HG02642 (cell line): ENCODE data around the gene TCF23.
"Not testable (repeated sequence)": the region's sequence is repeated elsewhere in the genome, so short reads cannot be mapped to it uniquely, and the experiment has no call there.

ENCODE experiments used
- ATAC-seq: cut with Tn5 transposase; IDR thresholded peaks from one replicate; pipeline ENCODE4 v1.9.1; 2021; ENCODE audit warnings: mild to moderate bottlenecking; ENCODE audit not compliant: unreplicated experiment, poor library complexity

Gene TCF23

DNA sequence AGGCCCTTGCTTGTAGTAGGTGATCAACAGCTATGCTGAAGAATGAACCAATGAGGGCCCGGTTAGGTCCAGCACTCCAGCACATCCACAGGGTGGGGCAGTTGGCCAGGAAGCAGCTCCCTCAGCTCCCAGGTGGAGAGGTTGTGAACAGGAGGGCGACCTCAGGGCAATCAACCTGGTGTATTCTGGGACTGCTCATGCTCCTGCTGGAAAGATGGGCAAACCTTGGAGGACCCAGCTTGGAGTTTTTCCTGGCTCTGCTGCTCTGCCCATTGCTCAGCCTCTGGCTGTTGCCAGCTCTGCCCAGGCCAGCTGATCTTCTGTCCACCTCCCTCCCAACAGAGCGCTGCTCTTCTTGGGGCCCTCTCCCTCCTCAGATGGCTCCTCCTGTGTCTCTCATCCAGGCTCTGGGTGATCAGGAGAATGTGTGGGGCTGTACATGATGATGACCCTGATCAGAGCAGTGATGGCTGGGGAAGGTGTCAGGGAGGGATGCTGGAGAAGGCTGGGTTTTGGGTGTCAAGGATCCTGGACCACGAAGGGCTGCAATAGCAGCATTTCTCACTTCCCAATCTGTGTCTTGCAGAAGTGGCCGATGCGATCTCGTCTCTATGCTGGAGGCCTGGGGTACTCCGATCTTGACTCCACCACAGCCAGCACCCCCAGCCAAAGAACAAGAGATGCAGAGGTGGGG is 3.4 kb downstream of the TCF23 start:
- ATAC-seq: no peak

DNA sequence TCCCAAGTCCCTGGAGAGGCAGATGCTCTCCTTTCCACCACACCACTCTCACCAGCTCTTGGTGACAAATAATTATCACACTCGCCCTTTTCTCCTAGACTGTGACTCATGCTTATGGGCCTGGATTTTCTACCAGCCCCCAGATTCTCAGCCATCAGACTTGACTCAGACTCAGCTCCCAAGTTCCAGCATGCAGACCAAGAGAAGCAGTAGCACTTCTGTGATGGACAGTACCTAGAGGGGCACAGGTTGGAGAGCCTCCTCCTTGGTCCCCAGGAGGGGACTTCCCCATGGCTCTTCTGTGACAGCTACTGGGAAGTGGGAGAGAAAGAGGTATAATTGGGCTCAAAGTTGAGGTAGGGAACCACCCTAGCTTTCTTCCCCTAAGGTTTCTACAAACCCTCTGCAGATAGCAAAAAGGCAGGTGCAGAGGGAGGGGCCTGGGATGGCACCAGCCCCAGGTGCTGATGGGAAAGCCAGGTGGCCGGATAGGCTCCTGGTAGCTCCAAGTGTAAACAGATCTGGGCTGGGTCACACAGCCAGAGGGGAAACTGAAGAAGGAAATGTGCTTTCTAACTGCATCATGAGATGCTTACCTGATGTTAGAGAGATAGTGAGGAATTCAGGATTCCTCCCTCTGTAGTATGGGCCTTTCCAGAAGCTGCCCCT is 4.1 kb downstream of the TCF23 start:
- ATAC-seq: no peak

- ATAC-seq: no peak
These were observed 5.7 kb downstream of the TCF23 start for GRCh38 chr2:27154488-27154887.

DNA sequence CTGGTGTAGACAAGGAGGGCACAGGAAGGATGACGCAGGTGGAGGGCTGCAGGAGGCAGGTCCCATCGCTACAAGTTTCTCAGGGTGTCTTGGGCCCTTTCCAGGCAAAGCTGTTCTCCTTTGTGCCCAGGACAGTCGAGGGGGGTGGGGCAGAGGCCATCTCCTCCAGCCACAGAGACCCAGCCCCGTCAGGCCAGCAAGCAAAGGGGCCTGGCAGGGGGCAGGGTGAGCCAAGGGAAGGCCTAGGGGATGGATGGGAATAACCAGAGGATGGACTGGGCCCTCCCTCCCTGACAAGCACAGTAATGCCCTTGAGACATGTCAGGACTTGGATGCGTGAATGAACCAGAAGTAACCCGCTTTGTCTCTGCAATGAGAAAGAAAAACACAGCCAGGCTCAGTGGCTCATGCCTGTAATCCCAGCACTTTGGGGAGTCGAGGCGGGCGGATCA is 6.3 kb downstream of the TCF23 start:
- ATAC-seq: no peak

DNA sequence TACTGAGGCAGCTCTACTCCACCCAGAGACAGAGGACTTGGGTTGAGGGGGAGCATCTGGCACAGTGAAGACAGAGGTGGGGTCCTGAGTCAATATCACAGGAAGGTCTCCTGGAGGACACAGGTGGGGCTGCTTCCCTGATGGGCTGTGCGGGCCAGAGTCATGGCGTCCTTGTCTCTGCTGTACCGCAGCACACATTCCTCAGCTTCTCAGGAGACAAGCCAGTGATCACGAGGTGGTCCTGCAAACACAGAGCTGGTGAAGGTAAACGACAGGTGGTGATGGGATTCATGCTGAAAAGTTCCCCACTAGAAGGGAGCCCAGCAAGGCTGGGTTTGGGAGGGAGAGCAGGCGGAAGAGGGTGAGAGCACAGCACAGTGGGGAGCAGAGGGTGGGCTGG is 9.7 kb downstream of the TCF23 start:
- ATAC-seq: no peak

DNA sequence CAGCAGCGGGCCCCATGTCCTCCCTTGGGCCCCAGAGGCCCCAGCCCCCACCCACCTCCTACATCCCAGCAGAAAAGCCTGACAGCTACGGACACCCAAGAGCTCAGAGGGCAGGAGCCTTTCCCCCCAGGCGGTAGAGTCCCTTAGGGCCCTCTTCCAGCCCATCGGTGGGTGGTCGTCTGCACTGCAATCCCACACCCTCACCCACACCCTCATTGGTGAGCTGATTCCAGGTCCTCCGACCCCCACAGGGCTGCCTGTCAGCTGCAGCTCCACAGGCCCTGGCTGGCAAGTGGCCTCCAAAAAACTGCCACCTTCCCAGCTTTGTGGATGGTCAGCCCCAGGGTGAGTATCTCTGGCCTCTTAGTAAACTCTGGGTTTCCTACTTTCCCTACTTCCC is 10.5 kb downstream of the TCF23 start:
- no peak for ATAC-seq

DNA sequence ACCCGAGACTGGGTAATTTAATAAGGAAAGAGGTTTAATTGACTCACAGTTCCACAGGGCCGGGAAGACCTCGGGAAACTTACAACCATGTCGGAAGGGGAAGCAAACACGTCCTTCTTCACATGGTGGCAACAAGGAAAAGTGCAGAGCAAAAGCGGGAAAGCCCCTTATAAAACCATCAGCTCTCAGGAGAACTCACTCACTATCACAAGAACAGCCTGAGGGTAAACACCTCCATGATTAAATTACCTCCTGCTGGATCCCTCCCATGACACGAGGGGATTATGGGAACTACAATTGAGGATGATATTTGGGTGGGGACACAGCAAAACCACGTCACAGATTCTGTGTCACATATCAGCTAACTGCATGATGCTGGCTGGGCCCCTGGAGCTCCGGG is 11.4 kb downstream of the TCF23 start:
- no peak for ATAC-seq

DNA sequence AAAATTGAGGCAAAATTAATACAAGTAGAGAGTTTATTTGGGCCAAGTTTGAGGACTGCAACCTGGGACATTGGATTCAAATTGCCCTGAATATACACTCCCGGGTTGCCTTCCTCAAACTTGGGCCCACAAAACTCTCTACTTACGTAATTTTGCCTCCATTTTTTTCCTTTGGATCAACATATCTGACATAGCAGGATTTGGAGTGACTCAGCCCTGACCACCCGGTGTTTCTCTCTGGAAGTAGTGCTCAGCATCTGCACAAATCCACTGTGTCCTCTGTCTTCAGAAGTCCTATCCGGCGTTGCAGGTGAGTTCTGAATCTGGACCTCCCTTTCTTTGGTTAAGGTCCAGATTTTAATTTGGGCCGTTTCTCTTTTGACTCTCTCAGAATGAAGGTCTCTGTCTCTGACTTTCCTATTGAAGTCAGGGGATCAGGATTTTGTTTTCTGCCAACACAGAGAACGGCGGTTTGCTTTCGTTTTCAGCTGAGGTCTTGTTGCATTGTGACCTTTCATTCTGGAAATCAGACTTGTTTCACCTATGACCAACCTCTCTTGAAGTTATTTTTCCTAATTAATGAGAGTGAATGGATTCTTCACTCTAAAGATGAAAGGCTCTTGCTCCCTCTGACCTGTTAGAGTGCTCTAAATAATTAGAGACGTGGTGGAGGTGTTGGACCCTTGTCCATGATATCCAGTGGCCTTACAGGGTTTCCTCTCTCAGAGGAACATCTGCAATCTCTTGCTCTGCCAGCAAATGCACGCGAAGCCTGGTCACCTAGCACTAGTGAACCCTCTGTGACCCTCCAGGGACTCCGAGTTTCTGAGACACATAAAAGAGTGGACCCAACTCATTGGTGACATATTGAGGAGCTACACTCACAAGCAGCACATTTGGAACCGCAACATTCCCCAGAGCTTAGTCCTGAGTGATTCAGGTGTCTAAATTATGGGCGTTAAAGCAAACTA is 13.6 kb downstream of the TCF23 start:
- ATAC-seq: no peak

DNA sequence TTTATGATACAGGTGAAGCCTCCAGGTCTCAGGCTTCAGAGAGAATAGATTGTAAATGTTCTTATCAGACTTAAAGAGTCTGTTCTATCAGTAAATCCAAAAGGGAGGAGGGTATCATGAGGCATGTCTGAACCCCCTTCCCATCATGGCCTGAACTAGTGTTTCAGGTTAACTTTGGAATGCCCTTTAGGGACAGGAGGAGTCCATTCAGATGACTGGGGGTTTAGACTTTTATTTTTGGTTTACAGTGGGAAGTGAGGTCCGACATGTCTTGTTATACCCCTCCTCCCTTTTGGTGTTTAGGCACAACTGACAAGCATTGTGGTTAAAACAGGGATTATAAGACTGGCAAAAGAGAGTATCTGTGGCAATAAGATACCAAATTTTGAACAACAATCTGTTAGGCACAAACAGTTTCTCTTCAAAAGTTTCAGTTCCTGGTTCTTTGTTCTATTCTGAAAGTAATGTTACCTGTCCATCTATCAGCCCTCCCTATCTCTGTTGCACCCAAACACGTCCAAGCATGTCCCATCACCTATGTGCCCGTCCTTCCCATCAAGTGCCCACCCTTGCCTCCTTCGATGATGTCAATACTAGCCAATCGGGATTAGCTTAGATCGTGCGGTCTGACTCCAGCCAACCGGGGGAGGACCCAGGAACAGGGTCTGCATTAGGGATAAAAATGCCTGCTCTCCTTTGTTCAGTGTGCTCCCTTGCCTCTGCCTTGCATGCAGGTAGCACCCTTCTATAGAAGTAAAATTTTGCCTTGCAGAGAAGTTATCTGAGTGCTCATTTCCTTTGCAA is 16.4 kb downstream of the TCF23 start:
- ATAC-seq: no peak

DNA sequence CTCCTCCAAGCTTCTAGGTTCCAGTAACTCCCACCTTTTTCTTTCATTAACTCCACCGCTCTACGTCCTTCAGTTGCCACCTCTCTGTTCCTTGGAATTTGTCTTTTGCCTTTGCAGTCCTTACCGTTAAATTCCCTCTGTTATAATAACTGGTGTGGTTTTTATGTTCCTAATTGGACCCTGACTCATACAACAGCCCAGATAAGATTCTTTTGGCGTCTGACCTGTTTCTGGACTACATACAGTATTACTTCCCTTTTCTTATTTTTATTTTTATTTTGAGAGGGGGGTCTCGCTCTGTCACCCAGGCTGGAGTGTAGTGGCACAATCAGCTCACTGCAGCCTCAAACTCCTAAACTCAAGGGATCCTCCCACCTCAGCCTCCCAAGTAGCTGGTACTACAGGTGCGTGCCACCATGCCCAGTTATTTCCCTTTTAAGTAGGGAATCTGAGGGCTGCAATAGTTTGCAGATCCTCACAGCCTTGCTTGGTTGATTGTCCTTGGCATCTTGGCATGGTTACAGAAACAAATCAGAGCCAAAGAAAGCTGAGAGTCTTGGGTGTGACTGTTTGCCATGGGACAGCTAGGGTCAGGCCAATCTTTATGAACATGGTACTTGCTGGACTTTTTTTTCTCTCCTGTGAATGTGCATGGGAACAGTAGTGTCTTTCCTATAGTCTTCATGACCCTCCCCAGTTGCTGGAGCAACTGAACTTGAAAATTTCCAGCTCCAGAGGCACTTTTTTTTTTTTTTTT is 22.0 kb downstream of the TCF23 start:
- no peak for ATAC-seq

DNA sequence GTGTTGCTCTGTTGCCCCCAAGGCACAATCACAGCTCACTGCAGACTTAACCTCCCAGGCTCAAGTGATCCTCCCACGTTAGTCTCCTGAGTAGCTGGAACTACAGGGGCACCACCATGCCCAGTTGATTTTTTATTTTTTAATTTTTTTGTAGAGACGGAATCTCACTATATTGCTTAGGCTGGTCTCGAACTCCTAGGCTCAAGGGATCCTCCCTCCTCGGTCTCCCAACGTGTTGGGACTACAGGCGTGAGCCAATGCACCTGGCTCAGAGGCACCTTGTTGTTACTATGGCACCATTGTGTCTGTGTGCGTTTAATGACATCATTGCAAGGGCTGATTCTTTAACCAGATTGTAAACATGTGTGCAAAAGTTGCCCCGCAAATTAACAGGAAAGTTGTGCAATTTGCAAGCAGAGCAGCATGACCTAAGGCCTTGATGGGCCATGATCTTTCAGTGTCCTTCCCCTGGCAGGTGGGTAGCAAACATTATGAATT is 22.6 kb downstream of the TCF23 start:
- no peak for ATAC-seq

GRCh38 chr2:27174638-27175037 is 25.8 kb downstream of the TCF23 start:
- ATAC-seq: no peak

GRCh38 chr2:27175330-27175729 is 26.5 kb downstream of the TCF23 start:
- no peak for ATAC-seq

DNA sequence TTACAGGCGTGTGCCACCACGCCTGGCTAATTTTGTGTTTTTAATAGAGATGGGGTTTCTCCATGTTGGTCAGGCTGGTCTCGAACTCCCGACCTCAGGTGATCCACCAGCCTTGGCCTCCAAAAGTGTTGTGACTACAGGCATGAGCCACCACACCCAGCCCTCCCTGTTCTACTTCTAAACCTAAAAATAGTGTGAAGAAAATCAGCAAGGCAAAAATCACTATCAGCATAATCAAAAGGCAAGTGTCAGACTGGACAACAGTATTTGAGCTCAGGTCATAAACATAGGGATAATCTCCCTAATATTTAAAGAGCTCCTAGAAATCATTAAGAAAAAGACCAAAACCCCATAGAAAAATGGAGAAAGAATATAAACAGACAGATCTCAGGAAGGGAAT is 27.0 kb downstream of the TCF23 start:
- not testable (repeated sequence) for ATAC-seq

GRCh38 chr2:27177441-27178351 is 28.9 kb downstream of the TCF23 start:
- ATAC-seq: no peak

DNA sequence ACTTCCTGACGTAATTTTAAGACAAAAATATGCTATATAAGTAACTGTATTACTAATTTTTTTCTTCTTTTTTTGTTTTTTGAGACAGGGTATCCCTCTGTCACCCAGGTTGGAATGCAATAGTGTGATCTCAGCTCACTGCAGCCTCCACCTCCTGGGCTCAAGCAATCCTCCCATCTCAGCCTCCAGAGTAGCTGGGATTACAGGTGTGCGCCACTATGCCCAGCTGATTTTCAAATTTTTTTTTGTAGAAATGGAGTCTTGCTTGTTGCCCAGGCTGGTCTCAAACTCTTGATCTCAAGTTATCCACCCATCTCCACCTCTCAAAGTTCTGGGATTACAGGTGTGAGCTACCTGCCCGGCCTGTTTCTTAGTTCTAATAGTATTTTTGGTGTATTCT is 29.7 kb downstream of the TCF23 start:
- no peak for ATAC-seq

DNA sequence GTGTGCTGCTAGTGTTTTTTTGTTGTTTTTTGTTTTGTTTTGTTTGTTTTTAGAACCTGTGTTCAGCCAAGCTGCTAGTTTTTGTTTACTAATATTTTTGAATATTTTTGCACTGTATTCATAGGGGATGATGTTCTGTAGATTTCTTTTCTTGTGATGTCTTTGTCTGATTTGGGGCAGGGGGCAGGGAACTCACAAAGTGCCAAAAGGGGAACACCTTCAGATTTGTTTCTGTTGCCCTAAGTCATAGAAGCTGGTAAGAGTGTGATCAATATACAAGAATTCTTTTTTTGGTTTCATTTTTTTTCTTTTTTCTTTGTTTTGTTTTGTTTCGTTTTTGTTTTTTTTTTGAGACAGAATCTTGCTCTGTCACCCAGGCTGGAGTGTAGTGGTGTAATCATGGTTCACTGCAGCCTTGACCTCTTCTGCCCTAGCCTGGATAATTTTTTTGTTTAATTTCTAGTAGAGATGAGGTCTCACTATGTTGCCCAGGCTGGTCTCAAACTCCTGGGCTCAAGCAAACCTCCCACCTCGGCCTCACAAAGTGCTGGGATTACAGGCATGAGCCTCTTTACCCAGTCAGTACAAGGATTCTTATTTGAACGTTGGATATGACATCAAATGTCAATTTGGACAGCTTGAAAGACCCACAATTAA is 30.7 kb downstream of the TCF23 start:
- ATAC-seq: no peak

DNA sequence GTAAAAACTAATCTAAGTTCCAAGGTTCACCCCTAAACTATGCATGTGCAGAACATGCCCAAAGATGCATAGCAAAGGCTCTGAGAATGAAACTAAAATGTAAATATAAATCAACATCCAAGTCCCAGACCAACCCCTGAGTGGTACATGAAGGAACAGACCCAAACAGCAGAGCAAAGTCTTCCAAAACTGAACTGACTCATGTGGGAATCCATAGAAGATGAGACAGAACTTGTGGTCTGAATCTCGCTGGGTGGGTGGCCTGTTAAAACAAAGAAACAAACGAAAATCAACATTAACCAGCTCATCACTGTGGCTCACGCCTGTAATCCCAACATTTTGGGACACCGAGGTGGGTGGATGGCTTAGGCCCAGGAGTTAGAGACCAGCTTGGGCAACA is 33.5 kb downstream of the TCF23 start:
- ATAC-seq: no peak
